ENCODE data around the gene GRB2. TPM values are rescaled to one million over a fixed set of nuclear protein-coding genes. Genes with fewer than 3 reads are reported as not detected.

Gene GRB2
- total RNA-seq, 2 donors from 2014 or later: 120 to 144 TPM

GRCh38 chr17:75318615-75319222, 86.8 kb downstream of the GRB2 start:
- ATAC-seq (ENCODE audit: insufficient number of reproducible peaks, low FRiP score, low read depth) (no peak), DNase-seq (ENCODE audit: low spot score) (no peak)
- Histone ChIP-seq H3K4me3 (no peak overlapping the region), H3K36me3 (peaks cover 41% of the 10 kb centered on the region), H3K27ac (no peak overlapping the region), H3K27me3 (replicated peaks; ENCODE audit: insufficient read depth) (no peaks in the 10 kb centered on the region), H3K9me3 (no peaks in the 10 kb centered on the region), H3K4me1 (ENCODE audit: control insufficient read depth in 1 of 2, low read depth in 2 of 2) (peaks cover 0 to 6% of the 10 kb centered on the region in 2 donors)
- TF ChIP-seq, protein P1, sequence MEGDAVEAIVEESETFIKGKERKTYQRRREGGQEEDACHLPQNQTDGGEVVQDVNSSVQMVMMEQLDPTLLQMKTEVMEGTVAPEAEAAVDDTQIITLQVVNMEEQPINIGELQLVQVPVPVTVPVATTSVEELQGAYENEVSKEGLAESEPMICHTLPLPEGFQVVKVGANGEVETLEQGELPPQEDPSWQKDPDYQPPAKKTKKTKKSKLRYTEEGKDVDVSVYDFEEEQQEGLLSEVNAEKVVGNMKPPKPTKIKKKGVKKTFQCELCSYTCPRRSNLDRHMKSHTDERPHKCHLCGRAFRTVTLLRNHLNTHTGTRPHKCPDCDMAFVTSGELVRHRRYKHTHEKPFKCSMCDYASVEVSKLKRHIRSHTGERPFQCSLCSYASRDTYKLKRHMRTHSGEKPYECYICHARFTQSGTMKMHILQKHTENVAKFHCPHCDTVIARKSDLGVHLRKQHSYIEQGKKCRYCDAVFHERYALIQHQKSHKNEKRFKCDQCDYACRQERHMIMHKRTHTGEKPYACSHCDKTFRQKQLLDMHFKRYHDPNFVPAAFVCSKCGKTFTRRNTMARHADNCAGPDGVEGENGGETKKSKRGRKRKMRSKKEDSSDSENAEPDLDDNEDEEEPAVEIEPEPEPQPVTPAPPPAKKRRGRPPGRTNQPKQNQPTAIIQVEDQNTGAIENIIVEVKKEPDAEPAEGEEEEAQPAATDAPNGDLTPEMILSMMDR (IDR thresholded peaks at IDR 0.05): no peak

- Histone ChIP-seq H3K27me3 (replicated peaks; ENCODE audit: insufficient read depth) (no peaks in the 10 kb centered on the region), H3K9me3 (no peaks in the 10 kb centered on the region), H3K4me3 (no peak overlapping the region), H3K4me1 (ENCODE audit: control insufficient read depth in 1 of 2, low read depth in 2 of 2) (peaks cover 0 to 1% of the 10 kb centered on the region in 2 donors), H3K27ac (no peak overlapping the region), H3K36me3 (peaks cover 41% of the 10 kb centered on the region)
- TF ChIP-seq, protein P1 (IDR thresholded peaks at IDR 0.05): no peak
- DNase-seq (ENCODE audit: low spot score) (no peak), ATAC-seq (ENCODE audit: insufficient number of reproducible peaks, low FRiP score, low read depth) (no peak)
These were observed 87.3 kb downstream of the GRB2 start for GRCh38 chr17:75318211-75318610.

GRCh38 chr17:75317671-75318070, 87.8 kb downstream of the GRB2 start:
- Histone ChIP-seq H3K4me1 (ENCODE audit: control insufficient read depth in 1 of 2, low read depth in 2 of 2) (no peaks in the 10 kb centered on the region), H3K27ac (no peak overlapping the region), H3K9me3 (no peaks in the 10 kb centered on the region), H3K27me3 (replicated peaks; ENCODE audit: insufficient read depth) (no peaks in the 10 kb centered on the region), H3K4me3 (no peak overlapping the region), H3K36me3 (peaks cover 41% of the 10 kb centered on the region)
- TF ChIP-seq, protein P1 (IDR thresholded peaks at IDR 0.05): no peak
- DNase-seq (ENCODE audit: low spot score) (no peak), ATAC-seq (ENCODE audit: insufficient number of reproducible peaks, low FRiP score, low read depth) (no peak)

DNA sequence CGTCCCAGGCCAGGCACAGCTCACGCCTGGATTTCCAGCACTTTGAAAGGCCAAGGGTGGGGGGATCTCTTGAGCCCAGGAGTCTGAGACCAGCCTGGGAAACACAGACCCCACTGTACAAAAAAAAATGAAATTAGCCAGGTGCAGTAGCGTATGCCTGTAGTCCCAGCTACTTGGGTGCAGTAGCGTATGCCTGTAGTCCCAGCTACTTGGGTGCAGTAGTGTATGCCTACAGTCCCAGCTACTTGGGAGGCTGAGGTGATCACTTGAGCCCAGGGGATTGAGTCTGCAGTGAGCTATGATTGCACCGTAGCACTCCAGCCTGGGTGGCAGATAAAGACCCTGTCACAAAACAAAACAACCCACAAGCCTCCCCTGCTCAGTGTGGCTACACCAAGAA, 89.2 kb downstream of the GRB2 start:
- Histone ChIP-seq H3K4me1 (ENCODE audit: control insufficient read depth in 1 of 2, low read depth in 2 of 2) (no peaks in the 10 kb centered on the region), H3K36me3 (peaks cover 34% of the 10 kb centered on the region), H3K9me3 (no peaks in the 10 kb centered on the region), H3K27ac (no peak overlapping the region), H3K4me3 (no peak overlapping the region), H3K27me3 (replicated peaks; ENCODE audit: insufficient read depth) (no peaks in the 10 kb centered on the region)
- DNase-seq (ENCODE audit: low spot score) (no peak), ATAC-seq (ENCODE audit: insufficient number of reproducible peaks, low FRiP score, low read depth) (no peak)
- TF ChIP-seq, protein P1 (IDR thresholded peaks at IDR 0.05): no peak

GRCh38 chr17:75315541-75316243, 89.8 kb downstream of the GRB2 start:
- TF ChIP-seq, protein P1 (IDR thresholded peaks at IDR 0.05): no peak
- no peak overlapping the region for H3K27ac ChIP-seq
- no peak overlapping the region for H3K4me3 ChIP-seq
- ATAC-seq (ENCODE audit: insufficient number of reproducible peaks, low FRiP score, low read depth) (no peak), DNase-seq (ENCODE audit: low spot score) (no peak)
- H3K36me3 ChIP-seq: peaks cover 29% of the 10 kb centered on the region
- H3K27me3 ChIP-seq (replicated peaks; ENCODE audit: insufficient read depth): no peaks in the 10 kb centered on the region
- H3K9me3 ChIP-seq: no peaks in the 10 kb centered on the region
- H3K4me1 ChIP-seq (ENCODE audit: control insufficient read depth in 1 of 2, low read depth in 2 of 2): no peaks in the 10 kb centered on the region

Measured in thoracic aorta (tissue), 2 donors.